Upper lobe of left lung (tissue), 4 donors: ENCODE measurements around the gene CNTNAP3.
"Not testable (repeated sequence)": the region's sequence is repeated elsewhere in the genome, so short reads cannot be mapped to it uniquely, and the experiment has no call there.

Experiments used
- POLR2A ChIP-seq, 4 donors: fragments of 450-650 bp; IDR thresholded peaks; one replicate each; pipeline ENCODE4 v1.5.1; 2016 to 2017; ENCODE audit warnings: antibody characterized with exemption in 4 of 4, mild to moderate bottlenecking in 2 of 4
- POLR2AphosphoS5 ChIP-seq, 2 donors: sonication (generic); formaldehyde crosslinking; IDR thresholded peaks; one replicate each; pipeline ENCODE4 v1.5.1; 2017; ENCODE audit warnings: antibody characterized with exemption in 2 of 2
- TF ChIP-seq, protein P1 (sequence below), 6 experiments: fragments of 450-650 bp in 4 of 6; fragments of 200-600 bp in 2 of 6; sonication (generic) in 2 of 6; IDR thresholded peaks; one replicate each; pipeline ENCODE4 v1.5.1; 2016 to 2019; ENCODE audit warnings: antibody characterized with exemption in 6 of 6

- TF ChIP-seq, protein P1, sequence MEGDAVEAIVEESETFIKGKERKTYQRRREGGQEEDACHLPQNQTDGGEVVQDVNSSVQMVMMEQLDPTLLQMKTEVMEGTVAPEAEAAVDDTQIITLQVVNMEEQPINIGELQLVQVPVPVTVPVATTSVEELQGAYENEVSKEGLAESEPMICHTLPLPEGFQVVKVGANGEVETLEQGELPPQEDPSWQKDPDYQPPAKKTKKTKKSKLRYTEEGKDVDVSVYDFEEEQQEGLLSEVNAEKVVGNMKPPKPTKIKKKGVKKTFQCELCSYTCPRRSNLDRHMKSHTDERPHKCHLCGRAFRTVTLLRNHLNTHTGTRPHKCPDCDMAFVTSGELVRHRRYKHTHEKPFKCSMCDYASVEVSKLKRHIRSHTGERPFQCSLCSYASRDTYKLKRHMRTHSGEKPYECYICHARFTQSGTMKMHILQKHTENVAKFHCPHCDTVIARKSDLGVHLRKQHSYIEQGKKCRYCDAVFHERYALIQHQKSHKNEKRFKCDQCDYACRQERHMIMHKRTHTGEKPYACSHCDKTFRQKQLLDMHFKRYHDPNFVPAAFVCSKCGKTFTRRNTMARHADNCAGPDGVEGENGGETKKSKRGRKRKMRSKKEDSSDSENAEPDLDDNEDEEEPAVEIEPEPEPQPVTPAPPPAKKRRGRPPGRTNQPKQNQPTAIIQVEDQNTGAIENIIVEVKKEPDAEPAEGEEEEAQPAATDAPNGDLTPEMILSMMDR (IDR thresholded peaks at IDR 0.05): not testable (repeated sequence)
- not testable (repeated sequence) for TF ChIP-seq POLR2AphosphoS5, POLR2A (IDR thresholded peaks at IDR 0.05)
These were observed 259.1 kb downstream of the CNTNAP3 start for GRCh38 chr9:39028855-39029254.
